Fibroblast of lung (primary cell): ENCODE data around the gene MAP3K9.

Experiments
- EZH2 ChIP-seq: IDR thresholded peaks from 2 replicates; pipeline ENCODE4 v1.5.1; 2012; ENCODE audit warnings: low read length, control low read depth, mild to moderate bottlenecking; ENCODE audit errors: missing control alignments
- TF ChIP-seq, protein P1 (sequence below), 2 donors: IDR thresholded peaks in 1 of 2; conservative IDR thresholded peaks in 1 of 2; 1 replicate in 1 of 2; 2 replicates in 1 of 2; pipeline ENCODE4 v1.5.1; 2011 to 2012; ENCODE audit warnings: low read length in 2 of 2, control low read depth in 1 of 2, inconsistent platforms in 1 of 2, low read depth in 1 of 2, mild to moderate bottlenecking in 1 of 2

- TF ChIP-seq, protein P1, sequence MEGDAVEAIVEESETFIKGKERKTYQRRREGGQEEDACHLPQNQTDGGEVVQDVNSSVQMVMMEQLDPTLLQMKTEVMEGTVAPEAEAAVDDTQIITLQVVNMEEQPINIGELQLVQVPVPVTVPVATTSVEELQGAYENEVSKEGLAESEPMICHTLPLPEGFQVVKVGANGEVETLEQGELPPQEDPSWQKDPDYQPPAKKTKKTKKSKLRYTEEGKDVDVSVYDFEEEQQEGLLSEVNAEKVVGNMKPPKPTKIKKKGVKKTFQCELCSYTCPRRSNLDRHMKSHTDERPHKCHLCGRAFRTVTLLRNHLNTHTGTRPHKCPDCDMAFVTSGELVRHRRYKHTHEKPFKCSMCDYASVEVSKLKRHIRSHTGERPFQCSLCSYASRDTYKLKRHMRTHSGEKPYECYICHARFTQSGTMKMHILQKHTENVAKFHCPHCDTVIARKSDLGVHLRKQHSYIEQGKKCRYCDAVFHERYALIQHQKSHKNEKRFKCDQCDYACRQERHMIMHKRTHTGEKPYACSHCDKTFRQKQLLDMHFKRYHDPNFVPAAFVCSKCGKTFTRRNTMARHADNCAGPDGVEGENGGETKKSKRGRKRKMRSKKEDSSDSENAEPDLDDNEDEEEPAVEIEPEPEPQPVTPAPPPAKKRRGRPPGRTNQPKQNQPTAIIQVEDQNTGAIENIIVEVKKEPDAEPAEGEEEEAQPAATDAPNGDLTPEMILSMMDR (conservative IDR thresholded peaks at IDR 0.05 in 1 of 2, IDR thresholded peaks at IDR 0.05 in 1 of 2; ENCODE audit: low read depth in 1 of 2, low read length in 2 of 2) = no peak
- no peak for TF ChIP-seq EZH2
Measured at GRCh38 chr14:70828188-70828587, 18.9 kb upstream of the MAP3K9 start.
